UCSD-AML1 (cell line): ENCODE data around the gene CAVIN1.
"Not testable (repeated sequence)": the region's sequence is repeated elsewhere in the genome, so short reads cannot be mapped to it uniquely, and the experiment has no call there.

Source experiments
- DNase-seq: peaks from one replicate; lab custom pipeline; 2025; ENCODE audit not compliant: unreplicated experiment; lab: John Stamatoyannopoulos, UW

CAVIN1 gene, protein sequence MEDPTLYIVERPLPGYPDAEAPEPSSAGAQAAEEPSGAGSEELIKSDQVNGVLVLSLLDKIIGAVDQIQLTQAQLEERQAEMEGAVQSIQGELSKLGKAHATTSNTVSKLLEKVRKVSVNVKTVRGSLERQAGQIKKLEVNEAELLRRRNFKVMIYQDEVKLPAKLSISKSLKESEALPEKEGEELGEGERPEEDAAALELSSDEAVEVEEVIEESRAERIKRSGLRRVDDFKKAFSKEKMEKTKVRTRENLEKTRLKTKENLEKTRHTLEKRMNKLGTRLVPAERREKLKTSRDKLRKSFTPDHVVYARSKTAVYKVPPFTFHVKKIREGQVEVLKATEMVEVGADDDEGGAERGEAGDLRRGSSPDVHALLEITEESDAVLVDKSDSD

DNA sequence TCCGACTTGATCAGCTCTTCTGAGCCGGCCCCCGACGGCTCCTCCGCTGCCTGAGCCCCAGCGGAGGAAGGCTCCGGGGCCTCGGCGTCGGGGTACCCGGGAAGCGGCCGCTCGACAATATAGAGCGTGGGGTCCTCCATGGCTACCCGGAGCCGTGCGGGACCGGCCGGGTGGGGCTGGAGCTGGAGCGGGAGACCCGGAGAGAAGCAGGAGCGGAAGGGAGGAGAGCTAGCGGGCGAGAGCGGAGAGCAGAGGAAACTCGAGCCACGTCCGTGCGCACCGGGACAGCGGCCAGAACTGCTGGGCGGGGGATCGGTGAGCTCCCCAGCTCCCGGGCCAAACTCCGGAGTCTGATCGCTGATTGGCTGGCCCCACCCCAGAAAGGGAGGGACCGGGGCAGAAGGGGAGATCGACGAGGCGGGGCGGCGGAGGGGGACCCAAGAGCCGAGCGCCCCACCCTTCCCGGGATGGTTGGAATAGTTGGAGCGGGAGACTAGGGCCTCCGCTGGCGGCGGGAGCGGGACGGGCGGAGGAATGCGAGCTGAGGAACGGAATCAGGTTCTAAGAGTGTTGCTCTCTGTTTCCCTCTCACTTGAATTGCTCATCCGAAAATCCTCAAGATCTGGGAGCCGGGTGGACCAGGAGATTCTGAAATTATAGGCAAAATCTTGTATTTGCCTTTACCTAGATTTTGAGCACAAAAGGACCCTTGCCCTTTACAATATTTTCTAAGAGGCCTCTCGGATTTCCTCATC, at the start of gene CAVIN1:
Gene CAVIN1 (minus strand): TSS at position 299 of the 755 bp plus-strand sequence. CDS start 159 bp downstream, at position 140.
- DNase-seq: peak; percentile 89

DNA sequence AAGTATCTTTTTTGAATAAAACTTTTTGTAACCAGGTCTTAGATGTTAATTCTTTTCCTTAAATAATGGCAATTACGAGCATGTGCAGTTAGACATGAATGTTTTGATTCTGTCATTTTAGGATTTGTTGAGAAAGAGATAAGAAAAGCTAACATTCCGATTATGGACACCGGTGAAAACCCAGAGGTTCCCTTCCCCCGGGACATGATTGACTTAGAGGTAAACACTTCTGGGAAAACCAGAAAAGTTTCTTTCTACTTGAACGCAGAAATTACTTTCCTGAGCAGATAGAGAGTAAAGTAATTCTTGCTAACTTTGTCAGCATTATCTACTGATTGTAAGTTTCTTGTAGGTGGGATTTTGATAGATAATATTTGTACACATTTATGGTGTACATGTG, 44.8 kb upstream of the CAVIN1 start:
- DNase-seq: no peak

DNA sequence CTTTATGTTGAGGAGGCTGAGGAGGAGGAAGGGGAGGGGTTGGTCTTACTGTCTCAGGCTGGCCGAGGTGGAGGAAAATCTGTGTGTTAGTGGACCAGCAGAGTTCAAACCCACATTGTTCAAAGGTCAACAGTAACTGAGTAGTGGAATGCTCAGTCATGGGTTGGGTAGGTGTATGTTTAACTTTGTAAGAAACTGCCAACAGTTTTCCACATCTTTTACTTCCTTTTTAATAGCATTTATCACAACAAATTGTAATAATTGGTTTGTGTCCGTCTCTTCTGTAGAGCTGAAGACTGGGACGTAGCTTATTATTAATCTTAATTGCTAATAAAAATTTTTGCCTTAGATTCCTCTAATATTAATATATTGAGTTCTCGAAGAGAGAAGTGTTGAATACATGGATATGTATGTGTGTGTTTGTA, 40.9 kb upstream of the CAVIN1 start:
- no peak for DNase-seq

DNA sequence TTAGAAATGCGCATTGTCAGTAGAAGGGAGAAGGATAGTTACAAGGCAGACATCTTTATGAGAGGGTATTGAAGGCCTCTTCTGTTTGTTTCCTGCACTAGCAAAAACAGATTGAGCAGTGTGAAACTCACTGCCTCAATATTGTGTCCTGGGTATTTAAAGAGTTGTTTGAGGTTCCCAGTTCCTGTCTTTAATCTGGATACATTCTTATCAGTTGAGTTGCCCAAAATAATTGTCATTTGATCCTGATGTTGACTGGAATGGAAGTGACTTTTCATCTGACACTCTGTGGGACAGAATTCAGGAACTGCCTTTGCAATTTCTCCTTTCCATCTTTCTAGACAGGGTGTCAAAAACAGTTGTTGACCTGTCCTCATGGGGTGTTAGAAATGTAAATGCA, 37.3 kb upstream of the CAVIN1 start:
- DNase-seq: no peak

DNA sequence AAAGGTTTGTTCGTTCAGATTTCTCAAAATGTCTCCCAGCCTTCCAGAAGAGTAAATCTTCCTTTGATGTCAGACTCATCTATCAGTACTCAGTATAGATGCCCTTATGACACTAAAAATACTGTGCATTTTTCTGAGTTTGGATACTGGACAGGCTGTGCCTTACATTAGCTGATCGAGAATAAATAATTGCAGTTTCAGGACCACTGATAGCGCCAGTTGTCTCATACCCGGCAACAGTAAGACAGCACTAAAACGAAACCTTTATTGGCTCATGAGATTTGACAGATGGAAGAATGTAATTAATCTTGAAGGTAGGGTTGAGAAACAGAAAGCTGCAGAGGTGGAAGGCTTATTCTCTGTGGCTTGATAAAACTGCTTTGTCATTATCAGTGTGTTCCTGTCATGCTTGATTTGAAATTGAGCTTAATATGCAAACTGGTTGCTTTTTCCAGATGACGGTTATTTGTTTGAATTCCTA, 36.8 kb upstream of the CAVIN1 start:
- no peak for DNase-seq

DNA sequence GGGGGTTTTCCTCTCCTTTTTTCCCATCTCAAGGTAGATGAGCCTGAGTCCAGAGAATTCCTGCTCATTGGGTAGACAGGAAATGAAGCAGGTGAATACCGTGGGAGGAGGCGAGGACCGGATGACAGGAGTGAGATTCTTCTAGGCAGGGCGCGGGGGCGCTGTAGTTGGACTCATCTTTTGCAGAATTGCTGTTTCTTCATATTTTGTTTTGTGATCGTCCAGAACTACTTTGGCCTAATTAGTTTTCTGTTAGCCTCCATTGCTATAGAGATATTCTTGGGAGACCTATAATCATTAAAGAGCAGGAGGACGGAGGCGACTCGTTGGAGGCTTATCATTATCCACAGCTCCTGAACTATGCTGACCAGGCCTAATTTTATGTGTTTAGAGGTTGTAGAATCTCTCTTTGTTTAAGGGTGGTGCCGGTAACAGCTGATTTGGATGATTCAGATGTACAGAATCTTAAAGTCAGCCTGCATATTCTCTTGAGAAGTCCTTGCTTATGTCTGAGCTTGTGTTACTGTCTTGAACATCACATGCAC, 36.3 kb upstream of the CAVIN1 start:
- peak; percentile 31 for DNase-seq

DNA sequence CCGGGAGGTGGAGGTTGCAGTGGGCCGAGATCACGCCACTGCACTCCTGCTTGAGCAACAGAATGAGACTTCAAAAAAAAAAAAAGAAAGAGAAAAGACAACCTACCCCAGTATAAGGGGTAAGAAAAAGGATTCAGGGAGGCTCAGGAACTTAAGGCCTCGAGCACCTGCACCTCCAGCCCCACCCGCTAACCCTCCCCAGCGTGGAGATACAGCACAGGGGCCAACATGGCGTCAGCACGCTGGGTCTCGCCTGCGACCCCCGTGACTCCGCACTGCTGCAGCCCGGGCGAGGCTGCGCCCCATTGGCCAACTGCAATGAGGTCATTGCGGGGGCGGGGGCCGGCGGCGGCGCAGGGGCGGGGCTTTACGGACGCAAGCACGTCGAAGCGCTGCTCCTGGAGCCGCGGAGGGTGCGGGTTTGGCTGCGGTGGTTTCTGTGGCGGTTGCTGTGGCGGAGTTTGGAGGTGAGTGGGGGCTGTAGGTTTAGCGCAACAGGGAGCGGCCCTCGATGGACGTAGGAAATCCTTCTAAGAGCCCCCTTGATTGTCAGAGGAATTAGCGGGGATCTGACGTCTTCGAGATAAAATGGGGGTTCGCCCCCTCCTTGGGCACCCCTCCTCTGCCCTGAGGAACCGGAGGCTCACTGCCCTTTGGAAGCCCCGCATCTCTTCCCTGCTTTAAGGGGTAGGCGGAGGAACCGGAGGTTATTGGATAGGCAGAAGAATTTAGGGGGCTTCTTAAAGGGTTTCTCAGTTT, 35.6 kb upstream of the CAVIN1 start, which contains the start of gene ATP6V0A1:
Gene ATP6V0A1 (plus strand): TSS at position 382 of the 759 bp plus-strand sequence. CDS start 2,017 bp downstream, outside the sequence.
- DNase-seq: peak; percentile 93

DNA sequence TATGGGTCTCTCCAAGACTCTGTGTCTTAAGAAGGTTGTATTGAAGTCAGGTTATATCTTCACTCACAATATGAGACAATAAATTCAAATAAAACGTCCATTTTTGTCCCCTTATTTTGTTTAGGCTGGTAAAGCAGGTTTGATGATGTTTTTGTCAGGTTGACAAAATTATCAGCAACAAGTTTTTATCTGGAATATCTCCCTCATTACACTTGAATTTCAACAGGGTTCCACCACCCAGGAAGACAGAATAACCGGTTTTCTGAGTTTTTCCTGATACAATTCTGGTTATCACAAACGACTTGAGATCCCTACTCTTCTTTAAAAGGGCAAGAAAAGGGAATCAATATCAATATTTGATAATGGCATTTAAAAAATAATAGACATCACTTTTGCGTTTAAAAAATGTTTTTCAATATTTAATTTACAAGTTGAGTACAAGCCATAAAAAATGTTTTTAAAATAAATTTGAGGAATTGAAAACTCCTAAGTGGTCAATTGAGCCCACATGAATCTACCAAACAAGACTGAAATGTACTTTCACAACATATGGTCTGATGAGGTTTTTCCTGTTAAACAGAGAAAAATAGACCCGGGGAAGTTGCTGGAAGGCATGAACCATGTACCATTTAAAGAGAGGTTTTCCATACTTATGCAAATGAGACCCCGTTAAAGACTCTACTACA, 34.2 kb upstream of the CAVIN1 start:
- DNase-seq: no peak

DNA sequence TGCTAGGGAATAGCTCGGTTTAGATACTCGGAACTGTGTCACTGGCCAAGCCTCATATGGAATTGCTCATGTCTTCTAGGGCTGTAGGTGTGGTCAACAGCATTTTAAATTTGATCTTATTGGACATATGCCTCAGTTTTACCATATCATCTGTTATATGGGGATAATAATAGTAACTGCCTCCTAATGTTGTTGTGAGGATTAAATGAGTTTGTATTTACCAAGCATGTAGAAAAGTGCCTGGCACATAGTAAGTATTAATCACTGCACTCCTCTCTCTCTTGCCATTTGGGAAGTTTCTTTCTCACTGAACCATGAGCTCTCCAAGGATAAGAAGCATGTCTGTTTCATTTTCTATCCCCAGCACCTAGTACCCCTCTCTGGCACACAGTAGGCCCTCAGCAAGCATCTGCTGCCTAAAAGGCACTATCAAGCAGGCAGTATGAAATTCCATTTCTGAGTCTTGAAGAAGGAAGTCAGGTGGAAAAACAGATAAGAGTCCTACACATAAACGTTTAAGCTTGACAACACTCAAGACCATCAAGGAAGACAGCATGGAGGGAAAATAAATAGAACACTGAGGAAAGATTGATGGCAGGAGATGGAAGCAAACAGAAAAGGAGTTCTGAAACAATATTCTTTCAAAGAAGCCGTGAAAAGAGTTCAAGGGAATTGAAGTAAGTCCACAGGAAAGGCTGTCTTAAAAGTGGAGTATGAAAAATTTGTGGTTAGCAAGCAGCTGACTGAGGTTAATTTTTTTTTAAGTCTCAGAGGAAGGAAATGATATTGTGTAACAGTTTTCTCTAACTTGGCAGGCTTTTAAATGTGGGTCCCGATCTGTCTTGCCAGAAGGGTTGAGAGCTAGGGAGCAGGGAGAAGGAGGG, 33.4 kb upstream of the CAVIN1 start:
- peak; percentile 37 for DNase-seq

DNA sequence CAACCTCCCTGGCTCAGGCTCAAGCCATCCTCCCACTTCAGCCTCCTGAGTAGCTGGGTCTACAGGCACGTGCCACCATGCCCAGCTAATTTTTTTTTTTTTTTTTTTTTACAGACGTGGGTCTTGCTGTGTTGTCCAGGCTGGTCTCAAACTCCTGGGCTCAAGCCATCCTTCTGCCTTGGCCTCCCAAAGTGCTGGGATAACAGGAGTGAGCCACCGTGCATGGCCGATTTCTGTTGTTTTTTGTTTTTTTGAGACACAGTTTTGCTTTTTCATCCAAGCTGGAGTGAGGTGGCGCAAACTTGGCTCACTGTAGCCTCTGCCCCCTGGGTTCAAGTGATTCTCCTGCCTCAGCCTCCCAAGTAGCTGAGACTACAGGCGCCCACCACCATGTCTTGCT, 31.9 kb upstream of the CAVIN1 start:
- DNase-seq: not testable (repeated sequence)

DNA sequence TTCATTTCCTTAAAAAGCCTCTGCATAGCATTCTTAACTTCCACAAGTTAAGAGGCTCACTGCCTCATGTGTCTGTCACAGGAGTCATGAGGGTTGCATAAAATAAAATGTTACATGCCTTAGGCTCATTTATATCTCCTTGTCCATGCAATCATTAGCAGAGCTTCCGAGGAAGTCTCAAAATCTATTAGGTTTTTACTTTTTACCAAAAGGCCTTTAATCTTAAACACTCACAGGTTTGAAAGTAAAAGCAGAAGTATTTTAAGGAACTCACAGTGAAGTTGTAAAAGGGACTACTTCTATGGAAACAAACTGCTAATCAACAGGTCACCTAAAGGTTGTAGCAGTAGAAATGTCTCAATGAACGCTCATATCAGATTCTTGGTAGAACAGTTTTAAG, 30.4 kb upstream of the CAVIN1 start:
- DNase-seq: no peak

DNA sequence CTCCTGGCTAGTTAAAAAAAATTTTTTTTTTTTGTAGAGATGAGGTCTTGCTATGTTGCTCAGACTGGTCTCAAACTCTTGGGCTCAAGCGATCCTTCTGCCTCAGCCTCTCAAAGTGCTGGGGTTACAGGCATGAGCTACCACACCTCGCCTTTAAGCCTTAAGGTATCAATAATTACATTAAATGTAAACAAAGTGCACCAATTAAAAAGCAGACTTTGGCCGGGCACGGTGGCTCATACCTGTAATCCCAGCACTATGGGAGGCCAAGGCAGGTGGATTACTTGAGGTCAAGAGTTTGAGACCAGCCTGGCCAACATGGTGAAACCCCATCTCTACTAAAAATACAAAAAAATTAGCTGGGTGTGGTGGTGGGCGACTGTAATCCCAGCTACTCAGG, 28.2 kb upstream of the CAVIN1 start:
- DNase-seq: not testable (repeated sequence)

DNA sequence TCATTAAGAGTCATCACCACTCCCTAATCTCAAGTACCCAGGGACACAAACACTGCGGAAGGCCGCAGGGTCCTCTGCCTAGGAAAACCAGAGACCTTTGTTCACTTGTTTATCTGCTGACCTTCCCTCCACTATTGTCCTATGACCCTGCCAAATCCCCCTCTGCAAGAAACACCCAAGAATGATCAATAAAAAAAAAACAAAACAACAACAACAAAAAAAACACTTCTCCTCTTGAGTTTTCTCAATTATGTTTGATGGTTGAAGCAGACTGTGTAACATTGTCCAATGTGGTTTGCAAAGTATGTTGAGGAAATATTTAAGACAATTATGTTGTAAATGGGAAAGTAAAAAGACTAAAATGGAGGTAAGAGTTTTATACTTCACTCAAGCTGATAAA, 26.8 kb upstream of the CAVIN1 start:
- not testable (repeated sequence) for DNase-seq

DNA sequence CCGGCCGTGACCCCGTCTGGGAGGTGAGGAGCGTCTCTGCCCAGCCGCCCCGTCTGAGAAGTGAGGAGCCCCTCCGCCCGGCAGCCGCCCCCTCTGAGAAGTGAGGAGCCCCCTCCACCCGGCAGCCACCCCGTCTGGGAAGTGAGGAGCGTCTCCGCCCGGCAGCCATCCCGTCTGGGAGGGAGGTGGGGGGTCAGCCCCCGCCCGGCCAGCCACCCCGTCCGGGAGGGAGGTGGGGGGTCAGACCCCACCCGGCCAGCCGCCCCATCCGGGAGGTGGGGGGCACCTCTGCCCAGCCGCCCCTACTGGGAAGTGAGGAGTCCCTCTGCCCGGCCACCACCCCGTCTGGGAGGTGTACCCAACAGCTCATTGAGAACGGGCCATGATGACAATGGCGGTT, 26.1 kb upstream of the CAVIN1 start:
- DNase-seq: not testable (repeated sequence)

DNA sequence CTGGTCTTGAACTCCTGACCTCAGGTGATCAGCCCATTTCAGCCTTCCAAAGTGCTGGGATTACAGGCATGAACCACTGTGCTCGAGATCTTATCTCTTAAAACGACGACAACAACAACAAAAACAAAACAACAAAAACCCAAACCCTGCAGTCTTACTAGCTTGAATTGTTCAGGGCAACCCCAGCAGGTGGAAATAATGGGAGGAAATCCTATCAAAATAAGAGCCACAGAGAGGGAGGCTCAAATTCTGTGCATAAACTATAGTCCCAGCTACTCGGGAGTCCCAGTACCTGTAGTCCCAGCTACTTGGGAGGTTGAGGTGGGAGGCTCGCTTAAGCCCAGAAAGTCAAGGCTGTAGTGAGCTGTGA, 19.1 kb upstream of the CAVIN1 start:
- no peak for DNase-seq

DNA sequence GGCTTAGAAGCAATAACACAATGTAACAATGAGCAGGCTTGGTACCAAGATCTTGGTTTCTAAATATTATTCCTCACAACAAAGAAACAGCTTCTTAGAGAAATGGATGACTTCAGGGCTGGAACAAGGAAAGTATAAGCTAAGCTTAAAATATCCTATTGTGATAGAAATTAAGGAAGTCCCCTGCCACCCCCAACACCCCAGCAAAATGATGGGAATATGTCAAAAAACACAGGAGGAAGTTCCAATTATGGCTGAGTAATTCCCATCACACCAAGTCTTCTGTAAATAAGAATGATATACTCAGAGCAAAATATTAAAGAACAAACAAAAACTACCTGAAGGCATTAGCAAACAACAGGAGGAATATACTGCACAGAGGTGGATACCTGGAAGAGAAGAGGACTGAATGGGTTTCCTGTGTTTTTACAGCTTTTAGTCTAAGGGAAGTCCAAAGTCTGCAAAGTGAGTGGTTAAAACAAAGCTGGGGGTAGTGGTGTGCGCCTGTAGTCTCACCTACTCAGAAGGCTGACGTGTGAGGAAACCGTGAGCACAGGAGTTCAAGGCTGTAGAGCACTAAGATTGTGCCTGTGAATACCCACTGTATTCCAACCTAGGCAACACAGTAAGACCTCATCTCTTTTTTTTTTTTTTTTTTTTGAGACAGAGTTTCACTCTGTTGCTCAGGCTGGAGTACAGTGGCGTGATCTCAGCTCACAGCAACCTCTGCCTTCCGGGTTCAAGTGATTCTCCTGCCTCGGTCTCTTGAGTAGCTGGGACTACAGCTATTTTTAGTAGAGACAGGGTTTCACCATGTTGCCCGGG, 18.5 kb upstream of the CAVIN1 start:
- peak; percentile 21 for DNase-seq

DNA sequence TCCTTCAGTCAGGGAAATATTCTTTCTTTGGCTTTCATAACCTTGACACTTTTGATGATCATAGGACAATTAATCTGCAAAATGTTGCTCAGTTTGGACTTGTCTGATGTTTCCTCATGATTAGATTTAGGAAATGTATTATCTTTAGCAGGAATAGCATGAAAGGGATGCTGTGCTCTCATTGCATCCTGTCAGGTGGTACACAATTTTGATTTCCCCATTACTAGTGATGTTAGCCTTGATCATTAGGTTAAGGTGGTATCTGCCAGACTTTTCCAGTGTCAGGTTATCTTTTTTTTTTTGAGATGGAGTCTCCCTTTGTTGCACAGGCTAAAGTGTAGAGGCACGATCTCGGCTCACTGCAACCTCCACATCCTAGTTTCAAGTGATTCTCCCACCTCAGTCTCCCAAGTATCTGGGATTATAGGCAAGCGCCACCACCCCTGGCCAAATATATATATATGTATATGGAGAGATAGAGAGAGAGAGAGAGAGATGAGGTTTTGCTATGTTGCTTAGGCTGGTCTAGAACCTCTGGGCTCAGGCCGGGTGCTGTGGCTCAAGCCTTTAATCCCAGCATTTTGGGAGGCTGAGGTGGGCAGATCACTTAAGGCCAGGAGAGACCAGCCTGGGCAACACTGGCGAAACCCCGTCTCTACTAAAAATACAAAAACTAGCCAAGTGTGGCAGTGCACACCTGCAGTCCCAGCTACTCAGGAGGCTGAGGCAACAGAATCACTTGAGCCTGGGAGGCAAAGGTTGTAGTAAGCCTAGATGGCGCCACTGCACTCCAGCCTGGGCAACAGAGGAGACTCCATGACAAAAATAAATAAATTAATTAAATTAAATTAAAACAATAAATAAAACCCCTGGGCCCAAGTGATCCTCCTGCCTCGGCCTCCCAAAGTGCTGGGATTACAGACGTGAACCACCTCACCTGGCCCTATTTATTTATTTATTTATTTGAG, 15.8 kb upstream of the CAVIN1 start:
- peak; percentile 38 for DNase-seq
